Natural killer cell (primary cell): ENCODE measurements around the gene POU2F1. TPM values are rescaled to one million over a fixed set of nuclear protein-coding genes. Genes with fewer than 3 reads are reported as not detected.

Experiments used
- ATAC-seq, 3 donors: fragments of 150-1000 bp in 2 of 3; fragments of 200-7000 bp in 1 of 3; cut with Tn5 transposase; 1 replicate in 1 of 3; 2 replicates in 2 of 3; pipeline ENCODE4 v1.10.0; 2021; ENCODE audit warnings: mild to moderate bottlenecking in 2 of 3, moderate library complexity in 2 of 3
- DNase-seq, 2 donors: peaks; one replicate each; pipeline versions ENCODE4 v3.0.0 to v3.0.0-alpha.2; 2013 to 2021; ENCODE audit warnings: mixed read lengths in 1 of 2
- H3K27ac ChIP-seq: one replicate; pipeline ENCODE4 v1.5.1; 2013; ENCODE audit warnings: mild to moderate bottlenecking, low read length
- H3K27me3 ChIP-seq: one replicate; pipeline ENCODE4 v1.6.1; 2013; ENCODE audit warnings: low read length; ENCODE audit not compliant: control insufficient read depth, insufficient read depth
- H3K36me3 ChIP-seq: one replicate; pipeline ENCODE4 v1.6.1; 2013; ENCODE audit warnings: low read length; ENCODE audit not compliant: control insufficient read depth, insufficient read depth
- H3K4me1 ChIP-seq: one replicate; pipeline ENCODE4 v1.6.1; 2013; ENCODE audit warnings: low read length; ENCODE audit not compliant: control insufficient read depth, insufficient read depth
- H3K4me3 ChIP-seq: one replicate; pipeline ENCODE4 v1.5.1; 2013; ENCODE audit warnings: low read length
- H3K9me3 ChIP-seq: one replicate; pipeline ENCODE4 v1.6.1; 2013; ENCODE audit warnings: low read length; ENCODE audit not compliant: control insufficient read depth, insufficient read depth
- H3K27ac Mint-ChIP-seq, 2 donors: one replicate each; pipeline ENCODE4 v1.8.0; 2022; ENCODE audit warnings: mild to moderate bottlenecking in 2 of 2, mixed read lengths in 2 of 2, moderate library complexity in 1 of 2
- H3K27me3 Mint-ChIP-seq, 2 donors: one replicate each; pipeline ENCODE4 v1.8.0; 2022; ENCODE audit warnings: low read depth in 2 of 2, mixed read lengths in 2 of 2
- H3K36me3 Mint-ChIP-seq: one replicate; pipeline ENCODE4 v1.8.0; 2022; ENCODE audit warnings: mixed read lengths
- H3K4me1 Mint-ChIP-seq, 2 donors: one replicate each; pipeline ENCODE4 v1.8.0; 2022; ENCODE audit warnings: mixed read lengths in 2 of 2
- H3K4me3 Mint-ChIP-seq: one replicate; pipeline ENCODE4 v1.8.0; 2022; ENCODE audit warnings: mild to moderate bottlenecking, moderate library complexity, mixed read lengths
- H3K9me3 Mint-ChIP-seq, 2 donors: one replicate each; pipeline ENCODE4 v1.8.0; 2022; ENCODE audit warnings: mixed read lengths in 2 of 2
- CTCF ChIP-seq: fragments of 200-600 bp; IDR thresholded peaks from one replicate; pipeline ENCODE4 v1.8.0; 2022; ENCODE audit warnings: antibody characterized with exemption
- WGBS: methylation state at CpG from one replicate; pipeline ENCODE4 v1.1.7; 2013; ENCODE audit warnings: missing lambda C conversion rate; ENCODE audit not compliant: insufficient coverage; 5-methylcytosine and 5-hydroxymethylcytosine counted together
- intact Hi-C: fragments of 100-400 bp; cut with micrococcal nuclease; formaldehyde crosslinking; loops from one replicate; pipeline ENCODE4 v1.14.2; 2022
- total RNA-seq, 4 donors: library from RNA; stranded (reverse); fragments of 120-200 nt in 1 of 4; gene quantifications; one replicate each; pipeline versions ENCODE4 v1.2.3 to v1.2.4, GENCODE V29; 2013 to 2022

Gene POU2F1
- total RNA-seq, 3 donors from 2014 or later (not counting 1 experiment from before 2014, with no cell fraction given) = 39.8 to 44.6 (median 40.9) TPM

GRCh38 chr1:167359295-167359694 is 138.6 kb downstream of the POU2F1 start:
- DNase-seq (no peak), ATAC-seq (no peak)
- Mint-ChIP-seq H3K27me3 (no peaks in the 10 kb centered on the region), H3K4me3 (no peak overlapping the region), H3K27ac (no peak overlapping the region), H3K36me3 (no peaks in the 10 kb centered on the region), H3K9me3 (no peaks in the 10 kb centered on the region), H3K4me1 (peaks cover 21 to 28% of the 10 kb centered on the region in 2 donors)
- no peaks in the 10 kb centered on the region for H3K36me3 ChIP-seq
- intact Hi-C loops = no loop called here
- no peak for TF ChIP-seq CTCF
- H3K27me3 ChIP-seq = no peaks in the 10 kb centered on the region
- WGBS = 89% methylated on average over 2 of the region's 4 CpGs
- H3K4me3 ChIP-seq = no peak overlapping the region
- H3K4me1 ChIP-seq = no peaks in the 10 kb centered on the region
- no peaks in the 10 kb centered on the region for H3K9me3 ChIP-seq
- H3K27ac ChIP-seq = no peak overlapping the region

- 98% methylated on average over 4 of the region's 4 CpGs for WGBS
- Mint-ChIP-seq H3K4me3 (no peak overlapping the region), H3K36me3 (no peaks in the 10 kb centered on the region), H3K27me3 (no peaks in the 10 kb centered on the region), H3K9me3 (no peaks in the 10 kb centered on the region), H3K27ac (no peak overlapping the region), H3K4me1 (peaks cover 21 to 23% of the 10 kb centered on the region in 2 donors)
- DNase-seq (no peak), ATAC-seq (no peak)
- H3K27ac ChIP-seq = no peak overlapping the region
- intact Hi-C loops = no loop called here
- H3K4me3 ChIP-seq = no peak overlapping the region
- H3K27me3 ChIP-seq = no peaks in the 10 kb centered on the region
- no peaks in the 10 kb centered on the region for H3K36me3 ChIP-seq
- no peaks in the 10 kb centered on the region for H3K9me3 ChIP-seq
- no peak for TF ChIP-seq CTCF
- H3K4me1 ChIP-seq = no peaks in the 10 kb centered on the region
Measured at GRCh38 chr1:167360120-167360519, 139.4 kb downstream of the POU2F1 start.

- DNase-seq = no peak
Measured at GRCh38 chr1:167362638-167363037, 142.0 kb downstream of the POU2F1 start.

More at GRCh38 chr1:167362638-167363037, 142.0 kb downstream of the POU2F1 start:
- Histone ChIP-seq H3K4me3 (no peak overlapping the region), H3K9me3 (no peaks in the 10 kb centered on the region), H3K27ac (no peak overlapping the region), H3K36me3 (peaks cover 11% of the 10 kb centered on the region), H3K27me3 (no peaks in the 10 kb centered on the region), H3K4me1 (no peaks in the 10 kb centered on the region)
- Mint-ChIP-seq H3K4me1 (peaks cover 20 to 21% of the 10 kb centered on the region in 2 donors), H3K4me3 (no peak overlapping the region), H3K27ac (no peak overlapping the region), H3K9me3 (no peaks in the 10 kb centered on the region), H3K36me3 (no peaks in the 10 kb centered on the region), H3K27me3 (no peaks in the 10 kb centered on the region)
- 94% methylated on average over 1 of the region's 1 CpG for WGBS
- ATAC-seq = no peak
- TF ChIP-seq CTCF = no peak
- intact Hi-C loops = no loop called here
